Skeletal muscle satellite cell (primary cell): ENCODE measurements around the gene RACK1.

Experiments used
- H3K27me3 ChIP-seq: 2 replicates; pipeline ENCODE4 v1.7.0; 2013; ENCODE audit warnings: low read length; ENCODE audit not compliant: control insufficient read depth, insufficient read depth
- H3K36me3 ChIP-seq: 2 replicates; pipeline ENCODE4 v1.7.0; 2013; ENCODE audit warnings: mild to moderate bottlenecking, control low read depth, low read length; ENCODE audit not compliant: insufficient read depth
- H3K4me1 ChIP-seq: 2 replicates; pipeline ENCODE4 v1.7.0; 2013; ENCODE audit warnings: low read length; ENCODE audit not compliant: control insufficient read depth, insufficient read depth
- H3K4me2 ChIP-seq: 2 replicates; pipeline ENCODE4 v1.7.0; 2013; ENCODE audit warnings: mild to moderate bottlenecking, low read length
- H3K4me3 ChIP-seq: 2 replicates; pipeline ENCODE4 v1.7.0; 2013; ENCODE audit warnings: low read length
- H3K9ac ChIP-seq: 2 replicates; pipeline ENCODE4 v1.7.0; 2013; ENCODE audit warnings: mild to moderate bottlenecking, low read depth, low read length, moderate library complexity
- H3K9me3 ChIP-seq: replicated peaks from 2 replicates; pipeline ENCODE4 v1.7.0; 2013; ENCODE audit warnings: mild to moderate bottlenecking, control low read depth, low read length

Gene RACK1

DNA sequence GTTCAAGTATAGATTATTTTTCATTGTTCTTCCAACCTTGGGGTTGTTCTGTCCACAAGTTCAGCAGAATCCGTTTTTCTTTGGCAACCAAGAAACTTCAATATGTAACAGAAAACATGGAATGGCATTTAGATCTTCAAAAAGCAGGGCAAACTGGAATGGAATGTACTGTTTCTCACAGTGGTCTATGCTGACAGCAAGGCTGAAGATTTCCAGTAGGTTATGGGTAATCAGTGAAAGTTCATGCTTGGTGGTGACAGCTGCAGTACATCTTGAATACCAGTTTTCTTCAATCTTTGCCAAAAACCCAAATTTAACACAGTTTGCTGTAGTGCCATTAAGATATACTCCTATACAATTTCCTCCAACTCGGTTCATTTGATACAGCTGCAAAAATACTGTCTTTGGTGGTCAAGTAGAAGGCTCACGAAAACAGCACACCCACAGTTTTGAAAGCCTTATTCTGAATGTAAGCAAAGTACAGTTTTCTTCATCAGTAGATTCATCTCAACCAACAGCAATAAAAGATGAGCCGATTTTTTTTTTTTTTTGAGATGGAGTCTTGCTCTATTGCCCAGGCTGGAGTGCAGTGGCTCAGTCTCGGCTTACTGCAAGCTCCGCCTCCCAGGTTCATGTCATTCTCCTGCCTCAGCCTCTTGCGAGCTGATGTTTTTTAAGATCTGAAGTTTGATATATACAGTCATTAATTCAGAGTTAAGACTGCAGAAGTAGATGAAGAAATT lies 12.3 kb upstream of the RACK1 start:
- Histone ChIP-seq H3K9ac (no peak overlapping the region), H3K4me1 (peaks cover 41% of the 10 kb centered on the region), H3K4me2 (peak overlapping the region; percentile 57), H3K9me3 (no peaks in the 10 kb centered on the region), H3K27me3 (no peaks in the 10 kb centered on the region), H3K4me3 (no peak overlapping the region), H3K36me3 (peaks cover 29% of the 10 kb centered on the region)

DNA sequence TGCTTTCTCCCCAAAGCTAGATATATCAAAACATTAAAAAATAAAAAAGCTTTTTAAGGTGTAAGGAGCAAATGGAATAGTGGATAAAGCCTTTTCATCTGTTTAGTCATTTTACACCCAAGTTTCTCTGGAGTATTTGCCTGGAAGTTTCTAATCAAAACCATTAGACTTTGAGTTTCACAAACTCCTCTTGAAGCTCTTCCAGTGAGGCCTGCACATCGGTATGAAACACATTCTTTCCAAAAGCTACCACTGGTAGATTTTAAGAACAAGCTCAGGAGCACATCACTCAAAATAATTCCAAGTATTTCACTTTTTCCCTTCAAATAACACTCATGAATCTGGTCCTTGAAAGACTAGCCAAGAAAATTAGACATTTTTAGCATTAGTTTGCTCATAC lies 11.6 kb upstream of the RACK1 start:
- Histone ChIP-seq H3K27me3 (no peaks in the 10 kb centered on the region), H3K4me2 (peak overlapping the region; percentile 57), H3K36me3 (peaks cover 33% of the 10 kb centered on the region), H3K4me3 (no peak overlapping the region), H3K9me3 (no peaks in the 10 kb centered on the region), H3K9ac (no peak overlapping the region), H3K4me1 (peaks cover 41% of the 10 kb centered on the region)

DNA sequence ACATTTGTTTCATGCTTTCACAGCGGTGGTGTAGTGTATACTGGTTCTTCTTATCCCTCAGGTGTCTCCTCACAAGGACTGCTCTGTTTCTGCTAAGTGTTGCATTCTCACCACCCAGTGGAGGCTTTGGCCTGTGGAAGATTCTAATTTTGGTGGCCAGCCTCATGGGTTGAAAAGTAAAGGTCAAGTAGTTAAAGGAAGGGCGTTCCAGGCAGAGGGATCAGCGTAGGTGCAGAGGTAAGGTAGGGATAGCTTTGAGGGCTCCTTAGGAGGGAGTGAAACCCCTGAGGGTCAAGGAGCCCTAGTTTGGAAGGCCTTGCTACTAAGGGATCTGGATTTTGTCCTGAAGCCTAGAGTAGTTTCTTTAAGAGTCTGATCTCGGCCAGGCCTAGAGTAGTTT lies 4.6 kb upstream of the RACK1 start:
- no peaks in the 10 kb centered on the region for H3K9me3 ChIP-seq
- H3K4me2 ChIP-seq: peak overlapping the region; percentile 98
- peak overlapping the region; percentile 83 for H3K4me3 ChIP-seq
- no peaks in the 10 kb centered on the region for H3K27me3 ChIP-seq
- H3K4me1 ChIP-seq: peaks cover 35% of the 10 kb centered on the region
- peak overlapping the region; percentile 77 for H3K9ac ChIP-seq
- H3K36me3 ChIP-seq: peaks cover 30% of the 10 kb centered on the region

DNA sequence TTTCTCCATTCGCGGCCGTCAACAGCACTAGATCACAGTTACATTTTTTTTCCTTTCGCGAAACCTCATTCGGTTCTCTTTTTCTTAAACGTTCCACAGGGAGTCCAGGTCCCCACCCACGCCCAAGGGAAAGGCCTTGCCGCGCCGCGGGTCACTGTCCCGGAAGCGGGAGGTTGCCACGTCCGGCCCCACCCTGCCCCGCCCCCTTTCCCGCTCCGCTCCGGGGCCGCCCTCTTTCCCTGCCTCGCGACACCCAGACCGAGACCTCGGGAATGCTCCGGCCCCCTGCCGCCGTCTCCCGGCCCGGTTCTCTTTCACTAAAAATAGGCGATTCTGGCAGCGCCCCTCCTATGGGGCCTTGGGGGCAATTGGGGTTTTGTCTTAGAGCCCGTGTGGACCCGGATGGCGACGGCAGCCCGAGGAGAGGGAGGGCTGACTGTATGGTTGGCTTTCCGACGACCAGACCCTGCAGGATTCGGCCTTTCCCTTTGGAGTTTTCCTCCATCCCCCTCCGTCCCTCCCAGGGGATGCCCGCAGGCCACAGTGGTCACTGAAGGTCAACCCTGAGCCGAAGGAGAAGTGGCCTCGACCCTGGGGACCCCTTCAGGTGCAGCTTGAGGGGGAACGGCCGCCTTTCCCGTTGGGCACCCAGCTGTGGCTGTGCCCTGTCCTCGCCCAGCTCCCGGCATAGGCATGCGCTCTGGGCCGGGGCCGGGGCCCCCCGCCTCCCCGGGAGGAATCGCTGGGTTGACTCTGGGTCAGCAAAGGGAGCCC lies 2.8 kb upstream of the RACK1 start:
- Histone ChIP-seq H3K36me3 (peaks cover 39% of the 10 kb centered on the region), H3K9ac (peak overlapping the region; percentile 94), H3K4me1 (peaks cover 42% of the 10 kb centered on the region), H3K9me3 (no peaks in the 10 kb centered on the region), H3K4me3 (peak overlapping the region; percentile 83), H3K27me3 (no peaks in the 10 kb centered on the region), H3K4me2 (peak overlapping the region; percentile 83)

DNA sequence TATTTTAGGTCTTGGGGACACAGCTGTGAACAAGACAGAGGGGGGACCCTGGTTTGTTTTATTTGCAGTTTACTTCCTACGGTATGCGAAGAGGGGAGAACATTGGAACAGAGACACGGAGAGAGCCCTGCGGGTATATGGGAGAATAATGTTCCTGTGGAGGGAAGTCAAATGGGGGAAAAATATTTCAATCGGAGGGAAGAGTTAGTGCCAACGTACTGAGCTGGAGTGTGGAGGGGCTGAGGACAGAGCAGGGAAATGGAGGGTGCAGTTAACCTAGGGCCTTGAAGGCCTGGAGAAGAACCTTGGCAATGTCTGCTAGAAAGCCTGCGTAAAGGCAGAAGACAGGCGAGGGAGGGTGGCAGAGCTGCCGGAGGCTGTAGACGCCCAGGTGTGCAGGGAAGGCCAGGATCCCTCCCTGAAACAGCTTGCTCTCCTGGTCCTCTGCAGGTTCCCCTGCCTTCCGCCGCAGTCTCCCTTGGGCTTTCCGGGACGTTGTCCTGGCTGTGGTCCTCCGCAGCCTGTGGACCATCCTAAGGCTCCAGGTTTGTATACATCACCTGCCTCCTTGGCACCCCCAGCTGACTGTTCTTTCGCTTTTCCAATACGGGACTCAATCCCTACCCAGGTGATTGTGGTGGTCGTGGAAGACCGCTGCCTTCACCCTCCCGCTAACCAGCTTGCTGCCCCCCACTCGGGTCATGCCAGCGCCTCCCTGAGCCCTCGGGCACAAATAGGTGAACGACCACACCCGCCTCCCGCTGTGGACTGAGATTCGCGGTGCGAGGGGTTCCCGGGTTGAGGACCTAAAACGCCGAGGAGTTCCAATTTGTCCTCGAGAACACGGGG lies 1.9 kb upstream of the RACK1 start:
- Histone ChIP-seq H3K9me3 (no peaks in the 10 kb centered on the region), H3K27me3 (no peaks in the 10 kb centered on the region), H3K4me1 (peaks cover 50% of the 10 kb centered on the region), H3K4me3 (peak overlapping the region; percentile 83), H3K9ac (peak overlapping the region; percentile 94), H3K4me2 (peak overlapping the region; percentile 83), H3K36me3 (peaks cover 45% of the 10 kb centered on the region)

DNA sequence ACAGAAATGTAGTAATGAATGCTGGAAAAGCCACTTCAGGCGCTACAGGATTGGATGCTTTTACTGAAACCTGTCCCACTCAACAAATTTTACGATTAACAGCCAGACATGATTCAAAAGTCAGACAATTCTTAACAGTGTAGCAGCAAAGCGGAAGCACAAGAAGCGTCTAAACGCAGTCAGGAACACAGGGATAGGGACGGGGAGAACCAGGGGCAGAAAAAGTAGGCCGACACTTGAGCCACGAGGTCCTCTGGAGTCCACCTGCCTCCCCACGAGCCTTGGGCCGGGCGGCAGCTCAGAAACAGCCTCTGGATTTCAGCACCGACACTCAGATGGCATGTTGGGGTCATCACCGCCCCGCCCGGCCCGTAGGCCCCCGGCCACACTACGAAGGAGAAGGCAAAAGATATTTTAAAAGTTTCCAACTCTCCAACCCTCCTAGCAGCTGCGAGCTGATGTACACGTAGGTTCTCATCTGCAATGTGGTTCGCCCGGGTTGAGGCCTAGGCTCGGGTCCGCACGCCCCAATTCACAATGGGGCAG lies 615 bp downstream of the RACK1 start:
- Histone ChIP-seq H3K4me2 (peak overlapping the region; percentile 83), H3K9ac (peak overlapping the region; percentile 98), H3K4me3 (peak overlapping the region; percentile 95), H3K4me1 (peaks cover 40% of the 10 kb centered on the region), H3K36me3 (peaks cover 53% of the 10 kb centered on the region), H3K27me3 (no peaks in the 10 kb centered on the region), H3K9me3 (no peaks in the 10 kb centered on the region)

DNA sequence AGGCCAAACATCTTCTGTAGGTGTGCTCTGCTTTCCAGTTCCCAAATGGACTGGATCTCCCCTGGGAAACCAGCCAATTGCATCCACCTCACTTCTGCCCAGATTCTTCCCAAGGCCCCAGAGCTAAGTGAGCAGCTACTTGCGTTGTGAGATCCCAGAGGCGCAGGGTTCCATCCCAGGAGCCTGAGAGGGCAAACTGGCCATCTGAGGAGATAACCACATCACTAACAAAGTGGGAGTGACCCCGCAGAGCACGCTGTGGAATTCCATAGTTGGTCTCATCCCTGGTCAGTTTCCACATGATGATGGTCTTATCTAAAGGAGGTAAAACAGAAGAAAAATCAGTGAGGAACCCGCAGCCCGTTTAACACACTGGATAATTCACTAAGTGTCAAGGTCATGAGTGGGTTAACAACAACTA lies 1.7 kb downstream of the RACK1 start:
- peaks cover 35% of the 10 kb centered on the region for H3K4me1 ChIP-seq
- peak overlapping the region; percentile 95 for H3K4me3 ChIP-seq

DNA sequence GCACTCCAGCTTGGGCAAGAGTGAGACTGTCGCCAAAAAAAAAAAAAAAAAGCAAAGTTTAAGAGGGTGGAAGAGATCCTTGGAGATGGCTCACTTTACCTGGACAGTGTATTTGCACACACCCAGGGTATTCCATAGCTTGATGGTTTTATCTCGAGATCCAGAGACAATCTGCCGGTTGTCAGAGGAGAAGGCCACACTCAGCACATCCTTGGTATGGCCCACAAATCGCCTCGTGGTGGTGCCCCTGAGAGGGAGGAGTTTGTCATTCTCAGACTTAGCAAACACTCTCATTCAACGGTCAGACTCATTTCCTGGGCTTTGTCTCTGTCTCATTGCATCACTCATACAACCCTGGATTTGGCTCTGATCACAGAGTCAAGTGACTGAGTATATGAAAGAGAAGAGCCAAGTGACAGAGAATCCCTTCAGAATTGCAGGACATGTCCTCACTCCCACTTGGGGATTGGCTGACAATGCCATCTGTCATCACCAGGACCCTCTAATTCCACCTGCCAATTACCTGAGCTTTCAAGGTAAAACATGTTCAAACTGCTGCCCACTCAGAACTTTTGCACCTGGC lies 2.2 kb downstream of the RACK1 start:
- Histone ChIP-seq H3K4me2 (peak overlapping the region; percentile 83), H3K36me3 (peaks cover 67% of the 10 kb centered on the region), H3K9ac (peak overlapping the region; percentile 98), H3K9me3 (no peaks in the 10 kb centered on the region), H3K4me3 (peak overlapping the region; percentile 95), H3K27me3 (no peaks in the 10 kb centered on the region), H3K4me1 (peaks cover 35% of the 10 kb centered on the region)

More for the DNA sequence above, 1.7 kb downstream of the RACK1 start:
- H3K27me3 ChIP-seq: no peaks in the 10 kb centered on the region
- H3K4me2 ChIP-seq: peak overlapping the region; percentile 83
- H3K36me3 ChIP-seq: peaks cover 61% of the 10 kb centered on the region
- H3K9ac ChIP-seq: peak overlapping the region; percentile 98
- H3K9me3 ChIP-seq: no peaks in the 10 kb centered on the region

DNA sequence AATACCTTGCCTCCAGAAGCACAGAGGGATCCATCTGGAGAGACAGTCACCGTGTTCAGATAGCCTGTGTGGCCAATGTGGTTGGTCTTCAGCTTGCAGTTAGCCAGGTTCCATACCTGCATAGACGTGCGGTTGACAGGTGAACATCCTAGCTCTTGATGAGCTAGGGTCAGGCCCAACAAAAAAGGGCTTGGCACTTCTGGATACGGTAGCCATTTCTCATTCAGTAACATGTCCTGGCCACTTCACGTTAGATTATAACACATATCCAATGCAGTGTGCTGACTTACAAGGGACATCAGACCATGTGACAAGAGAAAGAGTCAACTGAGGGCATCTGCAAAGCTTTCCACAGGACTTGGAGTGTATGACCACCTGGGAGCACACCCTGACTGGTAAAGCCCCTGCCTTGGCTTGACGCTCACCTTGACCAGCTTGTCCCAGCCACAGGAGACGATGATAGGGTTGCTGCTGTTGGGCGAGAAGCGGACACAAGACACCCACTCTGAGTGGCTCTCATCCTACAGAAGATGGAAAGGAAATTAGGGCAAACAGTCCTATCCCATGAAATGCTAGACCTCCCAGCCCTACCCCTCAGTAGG lies 4.5 kb downstream of the RACK1 start:
- Histone ChIP-seq H3K4me1 (peaks cover 16% of the 10 kb centered on the region), H3K4me2 (no peak overlapping the region), H3K4me3 (no peak overlapping the region), H3K9me3 (no peaks in the 10 kb centered on the region), H3K27me3 (no peaks in the 10 kb centered on the region), H3K9ac (no peak overlapping the region), H3K36me3 (peaks cover 88% of the 10 kb centered on the region)

DNA sequence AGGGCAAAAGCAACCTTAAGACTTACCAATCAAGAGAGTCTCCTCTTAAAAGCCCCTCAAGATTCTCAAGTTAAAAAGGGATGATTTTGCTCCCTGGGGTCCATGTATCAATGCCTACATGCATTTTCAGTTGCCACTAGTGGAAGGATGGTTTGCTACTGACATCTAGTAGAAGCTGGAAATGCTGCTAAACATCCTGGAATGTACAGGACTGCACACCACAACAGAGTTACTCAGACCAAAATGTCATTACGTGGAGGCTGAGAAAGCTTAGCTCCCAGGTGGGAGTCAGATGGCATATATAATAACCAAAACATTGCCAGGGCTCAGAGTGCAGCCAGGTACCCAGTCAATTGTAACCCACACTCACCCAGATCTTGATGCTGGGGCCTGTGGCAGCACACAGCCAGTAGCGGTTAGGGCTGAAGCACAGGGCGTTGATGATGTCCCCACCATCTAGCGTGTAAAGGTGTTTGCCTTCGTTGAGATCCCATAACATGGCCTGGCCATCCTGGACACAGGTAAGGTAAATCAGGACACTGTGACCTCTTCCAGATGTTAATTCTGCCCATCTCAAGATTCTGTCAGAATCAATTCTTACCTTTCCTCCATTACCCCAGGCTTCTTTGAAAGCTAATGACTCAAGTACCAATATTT lies 5.8 kb downstream of the RACK1 start:
- H3K4me3 ChIP-seq: no peak overlapping the region
- no peak overlapping the region for H3K4me2 ChIP-seq
- no peaks in the 10 kb centered on the region for H3K9me3 ChIP-seq
- peaks cover 89% of the 10 kb centered on the region for H3K36me3 ChIP-seq
- H3K4me1 ChIP-seq: peaks cover 16% of the 10 kb centered on the region
- H3K27me3 ChIP-seq: no peaks in the 10 kb centered on the region
- H3K9ac ChIP-seq: no peak overlapping the region
